Measurements from ENCODE around the gene PLEKHF1. TPM values are rescaled to one million over a fixed set of nuclear protein-coding genes. Genes with fewer than 3 reads are reported as not detected.

Gene PLEKHF1
- total RNA-seq, 1 donor from 2014 or later = 23.4 TPM

DNA sequence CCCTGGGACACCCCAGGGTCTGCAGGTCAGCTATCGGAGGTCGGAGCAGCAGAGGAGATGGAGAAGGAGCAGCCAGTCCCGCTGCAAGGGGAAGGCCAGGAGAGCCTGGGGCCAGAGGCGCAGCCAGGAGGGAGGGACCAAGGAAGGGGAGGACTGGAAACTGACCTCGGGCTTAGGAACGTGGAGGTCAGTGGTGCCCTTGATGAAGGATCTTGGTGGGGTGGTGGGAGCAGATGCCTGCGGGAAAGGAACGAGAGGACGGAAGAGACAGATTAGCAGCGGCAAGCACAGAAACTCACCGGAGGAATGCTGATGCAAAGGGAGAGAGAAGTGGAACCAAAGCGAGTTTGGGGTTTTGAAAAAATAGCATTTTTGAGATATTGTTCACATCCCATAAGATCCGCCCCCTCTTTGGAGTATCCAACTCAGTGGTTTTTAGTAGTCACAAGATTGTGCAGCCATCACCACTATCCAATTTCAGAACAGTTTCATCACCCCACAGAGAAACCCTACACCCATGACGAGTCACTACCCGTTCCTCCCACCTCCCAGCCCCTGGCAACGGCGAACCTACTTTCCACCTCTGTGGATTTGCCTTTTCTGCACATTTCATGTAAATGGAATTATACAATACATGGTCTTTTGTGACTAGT, 22.1 kb downstream of the PLEKHF1 start:
- no peaks in the 10 kb centered on the region for H3K36me3 ChIP-seq (ENCODE audit: control insufficient read depth, insufficient read depth, low read length)
- H3K27me3 ChIP-seq (ENCODE audit: control insufficient read depth, insufficient read depth, low read length) = no peaks in the 10 kb centered on the region
- no peak for FAIRE-seq
- no peak overlapping the region for H3K4me3 ChIP-seq (ENCODE audit: low read depth, low read length)
- peak; percentile 79 for DNase-seq (ENCODE audit: low read depth)
- TF ChIP-seq, protein P1, sequence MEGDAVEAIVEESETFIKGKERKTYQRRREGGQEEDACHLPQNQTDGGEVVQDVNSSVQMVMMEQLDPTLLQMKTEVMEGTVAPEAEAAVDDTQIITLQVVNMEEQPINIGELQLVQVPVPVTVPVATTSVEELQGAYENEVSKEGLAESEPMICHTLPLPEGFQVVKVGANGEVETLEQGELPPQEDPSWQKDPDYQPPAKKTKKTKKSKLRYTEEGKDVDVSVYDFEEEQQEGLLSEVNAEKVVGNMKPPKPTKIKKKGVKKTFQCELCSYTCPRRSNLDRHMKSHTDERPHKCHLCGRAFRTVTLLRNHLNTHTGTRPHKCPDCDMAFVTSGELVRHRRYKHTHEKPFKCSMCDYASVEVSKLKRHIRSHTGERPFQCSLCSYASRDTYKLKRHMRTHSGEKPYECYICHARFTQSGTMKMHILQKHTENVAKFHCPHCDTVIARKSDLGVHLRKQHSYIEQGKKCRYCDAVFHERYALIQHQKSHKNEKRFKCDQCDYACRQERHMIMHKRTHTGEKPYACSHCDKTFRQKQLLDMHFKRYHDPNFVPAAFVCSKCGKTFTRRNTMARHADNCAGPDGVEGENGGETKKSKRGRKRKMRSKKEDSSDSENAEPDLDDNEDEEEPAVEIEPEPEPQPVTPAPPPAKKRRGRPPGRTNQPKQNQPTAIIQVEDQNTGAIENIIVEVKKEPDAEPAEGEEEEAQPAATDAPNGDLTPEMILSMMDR (IDR thresholded peaks at IDR 0.05; ENCODE audit: insufficient read depth, low read length, severe bottlenecking) = no peak

DNA sequence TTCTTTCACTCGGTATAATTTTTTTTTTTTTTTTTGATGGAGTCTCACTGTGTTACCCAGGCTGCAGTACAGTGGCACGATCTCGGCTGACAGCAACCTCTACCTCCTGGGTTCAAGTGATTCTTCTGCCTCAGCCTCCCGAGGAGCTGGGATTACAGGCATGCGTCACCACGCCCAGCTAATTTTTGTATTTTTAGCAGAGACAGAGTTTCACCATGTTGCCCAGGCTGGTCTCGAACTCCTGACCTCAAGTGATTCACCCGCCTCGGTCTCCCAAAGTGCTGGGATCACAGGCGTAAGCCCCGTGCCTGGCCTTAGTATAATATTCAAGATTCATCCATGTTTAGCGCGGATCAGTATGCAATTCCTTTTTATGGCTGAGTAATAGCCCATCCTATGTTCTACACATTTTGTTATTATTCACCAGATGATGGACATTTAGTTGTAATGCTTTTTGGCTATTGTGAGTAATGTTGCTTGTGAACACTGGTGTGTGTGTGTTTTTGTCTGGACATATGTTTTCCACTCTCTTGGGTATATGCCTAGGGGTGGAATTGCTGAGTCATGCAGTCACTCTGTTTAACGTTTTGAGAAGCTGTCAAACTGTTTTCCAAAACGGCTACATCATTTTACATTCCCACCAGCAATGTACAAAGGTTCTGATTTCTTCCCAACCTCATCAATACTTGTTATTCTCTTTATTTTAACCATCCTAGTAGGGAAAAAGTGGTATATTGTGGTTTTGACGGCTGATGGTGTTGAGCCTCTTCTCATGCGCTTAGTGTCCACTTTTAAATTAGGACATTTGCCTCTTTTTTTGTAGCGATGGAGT, 22.9 kb downstream of the PLEKHF1 start:
- H3K27me3 ChIP-seq (ENCODE audit: control insufficient read depth, insufficient read depth, low read length) = no peaks in the 10 kb centered on the region
- TF ChIP-seq, protein P1 (IDR thresholded peaks at IDR 0.05; ENCODE audit: insufficient read depth, low read length, severe bottlenecking) = no peak
- no peak overlapping the region for H3K4me3 ChIP-seq (ENCODE audit: low read depth, low read length)
- DNase-seq (ENCODE audit: low read depth) = peak; percentile 72
- H3K36me3 ChIP-seq (ENCODE audit: control insufficient read depth, insufficient read depth, low read length) = no peaks in the 10 kb centered on the region
- no peak for FAIRE-seq

DNA sequence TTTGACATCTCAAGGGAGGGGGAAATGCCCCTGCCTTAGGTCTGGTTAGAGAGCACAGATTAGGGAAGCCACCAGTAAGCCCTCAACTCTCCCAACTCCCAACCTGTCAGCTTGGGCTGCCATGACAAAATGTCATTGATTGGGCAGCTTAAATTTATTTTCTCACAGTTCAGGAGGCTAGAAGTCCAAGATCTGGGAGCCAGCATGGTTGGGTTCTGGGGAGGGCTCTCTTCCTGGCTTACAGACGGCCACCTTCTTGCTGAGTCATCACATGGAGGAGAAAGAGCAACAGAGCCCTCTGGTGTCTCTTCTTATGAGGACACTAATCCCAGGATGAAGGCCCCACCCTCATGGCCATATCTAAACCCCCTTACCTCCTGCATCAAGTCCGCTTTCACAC, 25.6 kb downstream of the PLEKHF1 start:
- FAIRE-seq = no peak
- TF ChIP-seq, protein P1 (IDR thresholded peaks at IDR 0.05; ENCODE audit: insufficient read depth, low read length, severe bottlenecking) = peak; percentile 46
- no peaks in the 10 kb centered on the region for H3K36me3 ChIP-seq (ENCODE audit: control insufficient read depth, insufficient read depth, low read length)
- H3K27me3 ChIP-seq (ENCODE audit: control insufficient read depth, insufficient read depth, low read length) = no peaks in the 10 kb centered on the region
- H3K4me3 ChIP-seq (ENCODE audit: low read depth, low read length) = no peak overlapping the region
- DNase-seq (ENCODE audit: low read depth) = peak; percentile 22

DNA sequence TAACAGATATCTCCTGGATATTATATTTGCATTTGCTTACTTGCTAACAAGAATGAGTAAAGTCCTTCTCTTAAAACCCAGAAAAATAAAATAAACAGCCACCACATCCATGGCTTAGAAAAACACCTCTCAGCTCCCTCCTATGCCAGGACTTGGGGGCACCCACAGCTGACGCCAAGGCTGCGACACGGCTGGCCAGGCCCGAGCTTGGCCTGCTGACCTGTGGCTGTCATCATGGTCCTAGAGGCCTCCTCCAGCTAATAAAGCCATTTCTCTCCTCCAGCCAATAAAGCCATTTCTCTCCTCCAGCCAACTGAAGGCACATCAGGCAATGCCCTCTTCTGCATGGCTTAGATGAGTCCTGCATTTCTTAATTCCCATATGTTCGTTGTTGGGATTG, 28.9 kb downstream of the PLEKHF1 start:
- FAIRE-seq = no peak
- no peaks in the 10 kb centered on the region for H3K36me3 ChIP-seq (ENCODE audit: control insufficient read depth, insufficient read depth, low read length)

DNA sequence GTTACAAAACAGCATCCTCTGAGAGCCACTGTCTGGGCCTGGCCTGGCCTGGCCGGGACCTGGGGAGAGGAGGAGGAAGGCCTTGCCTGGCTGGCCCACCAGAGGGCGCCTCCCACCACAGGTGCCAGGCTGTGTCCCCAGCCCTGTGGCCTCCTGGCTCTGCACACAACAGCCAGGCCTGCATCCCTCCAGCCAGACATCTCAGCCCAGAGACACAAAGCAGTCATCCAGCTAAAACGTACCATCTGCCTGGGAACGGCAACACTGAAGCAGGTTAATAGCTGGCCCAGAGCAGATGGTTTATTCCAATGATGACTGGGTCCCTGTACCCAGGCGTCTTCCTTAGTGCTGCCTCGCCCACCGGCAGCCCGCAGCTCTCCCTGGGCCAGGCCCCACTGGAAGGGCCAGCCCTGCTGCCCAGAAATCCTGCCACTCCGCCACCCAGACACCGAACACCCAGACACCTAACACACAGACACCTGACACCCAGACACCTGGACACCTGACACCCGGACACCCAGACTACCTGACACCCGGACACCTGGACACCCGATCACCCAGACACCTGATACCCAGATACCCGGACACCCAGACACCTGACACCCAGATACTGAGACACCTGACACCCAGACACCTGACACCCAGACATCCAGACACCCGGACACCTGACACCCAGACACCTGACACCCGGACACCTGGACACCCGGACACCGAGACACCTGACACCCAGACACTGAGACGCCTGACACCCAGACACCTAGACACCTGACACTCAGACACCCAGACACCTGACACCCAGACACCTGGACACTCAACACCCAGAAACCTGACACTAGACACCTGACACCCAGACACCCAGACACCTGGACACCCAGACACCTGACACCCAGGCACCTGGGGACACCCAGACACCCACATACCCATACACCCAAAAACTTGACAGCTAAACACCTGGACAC, 29.7 kb downstream of the PLEKHF1 start:
- DNase-seq (ENCODE audit: low read depth) (peak; percentile 16), FAIRE-seq (no peak)
- H3K4me3 ChIP-seq (ENCODE audit: low read depth, low read length) = no peak overlapping the region
- no peaks in the 10 kb centered on the region for H3K27me3 ChIP-seq (ENCODE audit: control insufficient read depth, insufficient read depth, low read length)
- H3K36me3 ChIP-seq (ENCODE audit: control insufficient read depth, insufficient read depth, low read length) = no peaks in the 10 kb centered on the region
- TF ChIP-seq, protein P1 (IDR thresholded peaks at IDR 0.05; ENCODE audit: insufficient read depth, low read length, severe bottlenecking) = peak; percentile 87

More for the DNA sequence above, 28.9 kb downstream of the PLEKHF1 start:
- DNase-seq (ENCODE audit: low read depth) = no peak
- no peak overlapping the region for H3K4me3 ChIP-seq (ENCODE audit: low read depth, low read length)
- TF ChIP-seq, protein P1 (IDR thresholded peaks at IDR 0.05; ENCODE audit: insufficient read depth, low read length, severe bottlenecking) = no peak
- H3K27me3 ChIP-seq (ENCODE audit: control insufficient read depth, insufficient read depth, low read length) = no peaks in the 10 kb centered on the region

All from bronchial epithelial cell (primary cell).